OCI-M2 (cell line): ENCODE data around the gene FRZB.
"Not testable (repeated sequence)": the region's sequence is repeated elsewhere in the genome, so short reads cannot be mapped to it uniquely, and the experiment has no call there.

Source experiments
- DNase-seq: peaks from one replicate; lab custom pipeline; 2025; ENCODE audit not compliant: unreplicated experiment; lab: John Stamatoyannopoulos, UW

Gene FRZB, protein sequence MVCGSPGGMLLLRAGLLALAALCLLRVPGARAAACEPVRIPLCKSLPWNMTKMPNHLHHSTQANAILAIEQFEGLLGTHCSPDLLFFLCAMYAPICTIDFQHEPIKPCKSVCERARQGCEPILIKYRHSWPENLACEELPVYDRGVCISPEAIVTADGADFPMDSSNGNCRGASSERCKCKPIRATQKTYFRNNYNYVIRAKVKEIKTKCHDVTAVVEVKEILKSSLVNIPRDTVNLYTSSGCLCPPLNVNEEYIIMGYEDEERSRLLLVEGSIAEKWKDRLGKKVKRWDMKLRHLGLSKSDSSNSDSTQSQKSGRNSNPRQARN

GRCh38 chr2:182866461-182867406, at the start of gene FRZB:
Gene FRZB (minus strand): TSS chr2:182866637. CDS start chr2:182866552, 85 bp downstream.
- DNase-seq, result no peak

- no peak for DNase-seq
Observed at GRCh38 chr2:182915369-182916326, 49.2 kb upstream of the FRZB start.

- no peak for DNase-seq
Observed at GRCh38 chr2:182914852-182915251, 48.4 kb upstream of the FRZB start.

DNA sequence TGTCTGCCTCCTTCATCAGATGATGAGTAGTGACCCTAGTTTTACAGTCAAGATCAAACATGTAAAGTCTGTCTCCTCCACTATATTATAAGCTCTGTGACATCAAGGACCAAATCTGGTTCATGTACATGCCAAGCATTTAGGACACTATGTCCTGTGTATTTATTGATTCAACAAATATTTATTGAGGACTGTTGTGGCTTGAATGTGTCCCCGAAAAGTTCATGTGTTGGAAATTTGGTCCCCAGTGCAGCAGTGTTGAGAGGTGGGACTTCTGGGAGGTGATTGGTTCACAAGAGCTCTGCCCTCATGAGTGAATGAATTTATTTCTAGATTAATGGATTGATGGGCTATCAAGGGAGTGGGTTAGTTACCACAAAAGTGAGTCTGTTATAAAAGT, 46.6 kb upstream of the FRZB start:
- no peak for DNase-seq

DNA sequence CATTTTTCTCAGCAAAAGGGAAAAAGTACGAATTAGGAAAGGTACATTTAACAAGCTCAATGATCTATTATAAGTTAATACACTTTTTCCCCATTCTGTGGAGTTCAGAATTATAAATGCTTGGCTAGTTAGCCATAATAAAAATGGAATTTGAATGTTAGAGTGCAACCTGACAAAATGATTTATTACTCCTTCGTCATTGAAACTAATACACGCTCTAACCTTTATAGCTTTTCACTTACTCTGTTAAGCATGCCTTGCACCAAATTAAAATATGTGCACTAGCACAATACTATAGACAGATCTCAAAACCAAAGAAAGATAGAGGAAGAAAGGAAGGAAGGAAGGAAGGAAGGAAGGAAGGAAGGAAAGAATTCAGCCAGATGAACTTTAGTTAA, 46.1 kb upstream of the FRZB start:
- DNase-seq, result no peak

DNA sequence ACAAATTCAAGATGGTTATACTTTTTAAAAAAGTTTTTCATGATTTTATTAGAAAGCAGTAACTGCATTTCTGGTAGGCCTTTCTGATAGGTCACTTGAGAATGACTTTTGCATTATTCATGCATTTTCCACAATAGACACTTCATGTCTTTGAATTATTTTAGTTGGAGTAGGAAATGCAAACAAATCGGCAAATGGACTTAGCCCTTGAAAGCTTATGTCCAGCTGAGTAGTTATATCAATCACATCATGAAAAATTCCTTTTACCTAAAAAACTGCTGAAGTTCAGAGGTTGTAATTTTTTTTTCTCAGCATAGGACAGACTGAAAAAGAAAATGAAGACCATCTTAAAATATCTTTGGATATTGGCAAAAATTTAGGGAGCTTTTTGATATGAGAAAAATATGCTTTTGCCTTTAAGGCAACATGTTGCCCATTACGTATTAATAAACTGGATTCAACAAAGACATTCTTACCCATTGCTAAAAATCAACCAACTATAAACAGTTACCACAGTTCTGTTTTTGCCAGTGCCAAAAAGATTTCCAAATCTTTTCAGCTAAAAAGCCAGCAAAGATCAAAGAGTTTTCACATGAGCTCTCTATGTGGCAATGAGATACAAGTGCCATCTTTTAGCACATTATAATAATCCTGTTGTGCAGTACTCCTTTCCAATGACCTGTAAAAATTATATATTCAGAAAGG, 45.5 kb upstream of the FRZB start:
- no peak for DNase-seq

GRCh38 chr2:182910965-182911364, 44.5 kb upstream of the FRZB start:
- no peak for DNase-seq

GRCh38 chr2:182907081-182907830, 40.8 kb upstream of the FRZB start:
- no peak for DNase-seq

GRCh38 chr2:182906454-182906853, 40.0 kb upstream of the FRZB start:
- no peak for DNase-seq

- DNase-seq, result no peak
Observed at GRCh38 chr2:182904844-182905243, 38.4 kb upstream of the FRZB start.

DNA sequence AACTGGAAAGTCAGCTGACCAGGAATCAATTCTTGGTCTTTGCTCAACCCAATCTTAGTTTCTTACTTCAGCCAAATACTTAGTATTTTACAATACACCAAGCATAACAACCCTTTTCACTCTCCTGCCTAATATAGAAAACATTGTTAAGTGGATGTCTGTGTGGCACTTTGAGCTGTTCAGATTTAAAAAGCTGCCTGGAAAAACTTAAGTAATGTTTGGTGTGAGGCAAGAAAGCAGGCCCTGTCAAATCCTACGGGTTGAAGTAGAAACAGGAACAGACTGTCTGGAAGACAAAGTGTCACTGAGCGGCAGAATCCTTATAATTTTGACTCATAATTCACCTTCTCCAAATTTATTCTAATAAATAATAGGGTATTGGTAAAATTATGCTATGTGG, 37.1 kb upstream of the FRZB start:
- no peak for DNase-seq

- DNase-seq, result no peak
Observed at GRCh38 chr2:182901748-182902147, 35.3 kb upstream of the FRZB start.

DNA sequence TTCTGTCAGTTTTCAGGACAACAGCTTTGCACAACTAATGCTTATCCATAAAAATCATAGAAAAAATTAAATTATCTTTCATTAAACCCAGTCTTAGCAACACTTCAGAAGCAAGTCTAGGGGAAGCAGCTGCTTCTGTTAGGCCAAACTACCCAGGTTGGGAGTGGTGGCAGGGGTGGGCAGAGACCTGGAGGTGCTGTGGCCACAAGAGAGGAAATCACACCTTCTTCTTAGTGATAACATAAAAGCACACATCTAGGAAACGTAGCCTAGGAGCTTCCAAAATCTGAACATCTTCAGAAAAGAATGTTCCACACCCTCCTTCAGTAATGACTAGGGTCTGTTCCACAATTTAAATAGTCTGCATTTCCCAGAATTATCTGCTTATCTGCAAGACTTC, 32.3 kb upstream of the FRZB start:
- DNase-seq, result no peak

DNA sequence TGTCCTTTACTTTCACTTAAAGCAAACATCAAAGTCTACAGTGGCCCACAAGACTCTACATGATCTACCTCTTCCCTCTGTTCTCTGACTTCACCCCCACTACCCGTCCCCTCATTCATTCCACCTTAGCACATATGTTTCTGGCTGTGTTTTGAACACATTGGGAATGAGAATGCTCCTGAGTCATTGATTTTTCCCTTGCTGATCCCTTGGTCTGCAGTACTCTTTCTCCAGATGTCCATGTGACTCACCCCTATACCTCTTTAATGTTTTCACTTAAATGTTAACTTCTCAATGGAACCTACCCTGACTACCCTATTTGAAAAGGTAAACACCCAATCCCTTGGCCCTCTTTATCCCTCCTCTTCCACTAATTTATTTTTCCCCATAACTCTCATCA, 30.7 kb upstream of the FRZB start:
- DNase-seq, result no peak

GRCh38 chr2:182895798-182896197, 29.4 kb upstream of the FRZB start:
- no peak for DNase-seq

- no peak for DNase-seq
Observed at GRCh38 chr2:182895169-182895568, 28.7 kb upstream of the FRZB start.

DNA sequence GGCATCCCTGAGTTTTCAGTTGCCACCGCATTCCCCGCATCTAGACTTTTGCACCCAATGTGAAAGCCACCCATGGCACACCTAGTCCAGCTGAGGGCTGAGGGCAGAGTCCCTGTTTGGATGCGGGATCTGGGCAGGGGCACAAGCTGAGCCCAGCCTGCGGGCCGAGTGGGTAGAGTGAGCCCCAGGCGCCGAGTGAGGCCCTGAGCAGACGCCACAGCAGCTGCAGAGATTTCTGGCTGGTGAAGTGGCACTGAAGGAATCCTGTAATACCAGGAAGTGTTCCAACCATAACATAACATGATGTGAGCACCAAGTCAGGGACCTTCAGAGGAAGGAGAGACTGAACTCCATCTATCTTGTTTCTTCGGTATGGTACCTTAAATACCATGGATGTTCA, 27.7 kb upstream of the FRZB start:
- DNase-seq, result no peak

- no peak for DNase-seq
Observed at GRCh38 chr2:182893666-182894065, 27.2 kb upstream of the FRZB start.

DNA sequence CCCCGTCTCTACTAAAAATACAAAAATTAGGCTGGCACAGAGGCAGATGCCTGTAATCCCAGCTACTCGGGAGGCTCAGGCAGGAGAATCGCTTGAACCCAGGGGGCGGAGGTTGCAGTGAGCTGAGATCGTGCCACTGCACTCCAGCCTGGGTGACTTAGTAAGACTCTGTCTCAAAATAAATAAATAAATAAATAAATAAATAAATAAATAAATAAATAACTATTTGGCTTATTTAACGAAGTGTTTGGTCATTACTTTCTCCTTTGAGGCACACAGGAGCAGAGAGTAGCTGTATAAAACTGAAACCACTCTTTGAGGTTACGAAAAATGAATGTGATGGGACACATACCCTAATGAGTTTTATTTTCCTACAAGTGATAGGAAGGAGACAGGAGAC, 26.6 kb upstream of the FRZB start:
- DNase-seq, result not testable (repeated sequence)

DNA sequence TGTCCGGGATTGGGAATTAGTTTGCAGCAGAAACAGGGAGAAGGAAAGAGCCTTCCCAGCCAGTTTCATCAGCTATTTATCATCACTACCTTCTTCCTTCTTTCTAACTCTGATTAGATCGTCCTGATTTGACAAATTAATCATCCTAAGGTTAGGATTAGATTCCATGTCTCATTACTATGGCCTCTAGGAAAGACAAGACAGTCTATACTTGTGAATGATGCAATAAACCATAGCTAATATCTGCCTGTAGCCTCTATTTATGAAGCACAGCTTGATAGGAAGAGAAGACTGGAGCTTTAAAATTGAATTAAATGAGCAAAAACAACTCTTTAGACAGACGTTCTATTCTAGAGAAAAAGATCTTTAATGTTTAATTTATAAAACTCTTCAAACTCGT, 25.2 kb upstream of the FRZB start:
- DNase-seq, result no peak
